Measurements from ENCODE around the gene EHHADH. TPM values are rescaled to one million over a fixed set of nuclear protein-coding genes. Genes with fewer than 3 reads are reported as not detected.

EHHADH gene
- total RNA-seq, 1 experiment from 2014 or later, result 10.7 TPM

GRCh38 chr3:185250653-185251052, 3.2 kb downstream of the EHHADH start:
- BruUV-seq (replicated peaks), result no TSS peak
- DNase-seq (ENCODE audit: low read depth, low spot score), result no peak
- ChIA-PET RAD21 (ENCODE audit: low non-redundant PET in 1 of 2, low total read pairs in 2 of 2, uncharacterized antibody in 2 of 2, unreplicated experiment in 2 of 2) (no interaction called here), POLR2A (no interaction called here), CTCF (no interaction called here)
- H3K27me3 ChIP-seq (ENCODE audit: insufficient read depth, low read length), result no peaks in the 10 kb centered on the region
- H3K79me2 ChIP-seq (ENCODE audit: insufficient read depth, low read length), result no peaks in the 10 kb centered on the region
- TF ChIP-seq YY1 (IDR thresholded peaks at IDR 0.05; ENCODE audit: extremely low read depth, insufficient replicate concordance, low read depth, low read length), result no peak
- TF ChIP-seq SIN3A (IDR thresholded peaks at IDR 0.05; ENCODE audit: low read depth), result no peak
- TF ChIP-seq, protein P1, sequence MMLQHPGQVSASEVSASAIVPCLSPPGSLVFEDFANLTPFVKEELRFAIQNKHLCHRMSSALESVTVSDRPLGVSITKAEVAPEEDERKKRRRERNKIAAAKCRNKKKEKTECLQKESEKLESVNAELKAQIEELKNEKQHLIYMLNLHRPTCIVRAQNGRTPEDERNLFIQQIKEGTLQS (IDR thresholded peaks at IDR 0.05), result no peak
- no peak for TF ChIP-seq FOSL1 (IDR thresholded peaks at IDR 0.05; ENCODE audit: low read depth)
- H3K4me1 ChIP-seq (ENCODE audit: control insufficient read depth in 1 of 2, insufficient read depth in 2 of 2, low read length in 2 of 2), result peaks cover 0 to 10% of the 10 kb centered on the region in 2 experiments; a peak in 2 of 4 replicates
- no peak overlapping the region for H3K27ac ChIP-seq (ENCODE audit: low read depth, low read length)
- no peak overlapping the region for H3K4me2 ChIP-seq (ENCODE audit: low read length)
- no peak overlapping the region for H3K4me3 ChIP-seq (replicated peaks in 1 of 2; ENCODE audit: low read depth in 1 of 2, low read length in 2 of 2)
- no peaks in the 10 kb centered on the region for H4K20me1 ChIP-seq (ENCODE audit: insufficient read depth)
- no peaks in the 10 kb centered on the region for H3K9me3 ChIP-seq (ENCODE audit: control insufficient read depth in 1 of 2, insufficient read depth in 1 of 2, low read depth in 1 of 2, low read length in 2 of 2)
- no peaks in the 10 kb centered on the region for H3K36me3 ChIP-seq (ENCODE audit: control insufficient read depth in 1 of 2, insufficient read depth in 2 of 2, low read length in 2 of 2)
- H3K9me2 ChIP-seq (ENCODE audit: insufficient read depth), result no peaks in the 10 kb centered on the region
- no peak overlapping the region for H2AFZ ChIP-seq (ENCODE audit: low read depth, low read length, poor library complexity, severe bottlenecking)
- intact Hi-C loops (cut with micrococcal nuclease), result no loop called here
- no peak for ATAC-seq
- H3K9ac ChIP-seq (ENCODE audit: low read length), result no peak overlapping the region

- ChIA-PET POLR2A (no interaction called here), CTCF (no interaction called here), RAD21 (ENCODE audit: low non-redundant PET in 1 of 2, low total read pairs in 2 of 2, uncharacterized antibody in 2 of 2, unreplicated experiment in 2 of 2) (no interaction called here)
- Histone ChIP-seq H3K9ac (ENCODE audit: low read length) (no peak overlapping the region), H3K9me3 (ENCODE audit: control insufficient read depth in 1 of 2, insufficient read depth in 1 of 2, low read depth in 1 of 2, low read length in 2 of 2) (no peaks in the 10 kb centered on the region), H4K20me1 (ENCODE audit: insufficient read depth) (no peaks in the 10 kb centered on the region), H3K27ac (ENCODE audit: low read depth, low read length) (no peak overlapping the region), H3K4me3 (replicated peaks in 1 of 2; ENCODE audit: low read depth in 1 of 2, low read length in 2 of 2) (no peak overlapping the region), H3K79me2 (ENCODE audit: insufficient read depth, low read length) (no peaks in the 10 kb centered on the region), H3K9me2 (ENCODE audit: insufficient read depth) (no peaks in the 10 kb centered on the region), H2AFZ (ENCODE audit: low read depth, low read length, poor library complexity, severe bottlenecking) (no peak overlapping the region), H3K27me3 (ENCODE audit: insufficient read depth, low read length) (no peaks in the 10 kb centered on the region), H3K4me1 (ENCODE audit: control insufficient read depth in 1 of 2, insufficient read depth in 2 of 2, low read length in 2 of 2) (peaks cover 0 to 10% of the 10 kb centered on the region in 2 experiments; a peak in 2 of 4 replicates), H3K4me2 (ENCODE audit: low read length) (no peak overlapping the region), H3K36me3 (ENCODE audit: control insufficient read depth in 1 of 2, insufficient read depth in 2 of 2, low read length in 2 of 2) (no peaks in the 10 kb centered on the region)
- no peak for DNase-seq (ENCODE audit: low read depth, low spot score)
- BruUV-seq (replicated peaks), result no TSS peak
- no peak for ATAC-seq
- intact Hi-C loops (cut with micrococcal nuclease), result no loop called here
- no peak for TF ChIP-seq CEBPB (IDR thresholded peaks at IDR 0.05; ENCODE audit: low read depth)
- TF ChIP-seq, protein P2, sequence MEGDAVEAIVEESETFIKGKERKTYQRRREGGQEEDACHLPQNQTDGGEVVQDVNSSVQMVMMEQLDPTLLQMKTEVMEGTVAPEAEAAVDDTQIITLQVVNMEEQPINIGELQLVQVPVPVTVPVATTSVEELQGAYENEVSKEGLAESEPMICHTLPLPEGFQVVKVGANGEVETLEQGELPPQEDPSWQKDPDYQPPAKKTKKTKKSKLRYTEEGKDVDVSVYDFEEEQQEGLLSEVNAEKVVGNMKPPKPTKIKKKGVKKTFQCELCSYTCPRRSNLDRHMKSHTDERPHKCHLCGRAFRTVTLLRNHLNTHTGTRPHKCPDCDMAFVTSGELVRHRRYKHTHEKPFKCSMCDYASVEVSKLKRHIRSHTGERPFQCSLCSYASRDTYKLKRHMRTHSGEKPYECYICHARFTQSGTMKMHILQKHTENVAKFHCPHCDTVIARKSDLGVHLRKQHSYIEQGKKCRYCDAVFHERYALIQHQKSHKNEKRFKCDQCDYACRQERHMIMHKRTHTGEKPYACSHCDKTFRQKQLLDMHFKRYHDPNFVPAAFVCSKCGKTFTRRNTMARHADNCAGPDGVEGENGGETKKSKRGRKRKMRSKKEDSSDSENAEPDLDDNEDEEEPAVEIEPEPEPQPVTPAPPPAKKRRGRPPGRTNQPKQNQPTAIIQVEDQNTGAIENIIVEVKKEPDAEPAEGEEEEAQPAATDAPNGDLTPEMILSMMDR (IDR thresholded peaks at IDR 0.05 in 2 of 3, conservative IDR thresholded peaks at IDR 0.05 in 1 of 3; ENCODE audit: borderline replicate concordance in 1 of 3, insufficient read depth in 1 of 3, low read depth in 2 of 3, low read length in 2 of 3), result no peak
- no peak for TF ChIP-seq REST (IDR thresholded peaks at IDR 0.05; ENCODE audit: low read depth)
- no peak for TF ChIP-seq EGR1 (IDR thresholded peaks at IDR 0.05; ENCODE audit: low read depth)
- no peak for TF ChIP-seq FOSL1 (IDR thresholded peaks at IDR 0.05; ENCODE audit: low read depth)
- TF ChIP-seq TCF7L2 (IDR thresholded peaks at IDR 0.05; ENCODE audit: borderline replicate concordance, extremely low read depth, insufficient read depth, insufficient read length), result no peak
- TF ChIP-seq SP1 (IDR thresholded peaks at IDR 0.05; ENCODE audit: low read depth), result no peak
- no peak for TF ChIP-seq ZNF274 (IDR thresholded peaks at IDR 0.05; ENCODE audit: low read depth, low read length)
- TF ChIP-seq SRF (IDR thresholded peaks at IDR 0.05; ENCODE audit: low read depth), result no peak
- no peak for TF ChIP-seq SIN3A (IDR thresholded peaks at IDR 0.05; ENCODE audit: low read depth)
These were observed 3.6 kb downstream of the EHHADH start for GRCh38 chr3:185250247-185250646.

Data from HCT116 (cell line).